ENCODE results near the gene GPC6.

The GPC6 gene

GRCh38 chr13:94186470-94186869 is 959.9 kb downstream of the GPC6 start:
- DNase-seq (ENCODE audit: low spot score) (no peak), FAIRE-seq (no peak)

GRCh38 chr13:94188201-94188854 is 961.7 kb downstream of the GPC6 start:
- DNase-seq (ENCODE audit: low spot score) (no peak), FAIRE-seq (no peak)

GRCh38 chr13:94192431-94192975 is 965.9 kb downstream of the GPC6 start:
- no peak for FAIRE-seq
- DNase-seq (ENCODE audit: low spot score) = no peak

DNA sequence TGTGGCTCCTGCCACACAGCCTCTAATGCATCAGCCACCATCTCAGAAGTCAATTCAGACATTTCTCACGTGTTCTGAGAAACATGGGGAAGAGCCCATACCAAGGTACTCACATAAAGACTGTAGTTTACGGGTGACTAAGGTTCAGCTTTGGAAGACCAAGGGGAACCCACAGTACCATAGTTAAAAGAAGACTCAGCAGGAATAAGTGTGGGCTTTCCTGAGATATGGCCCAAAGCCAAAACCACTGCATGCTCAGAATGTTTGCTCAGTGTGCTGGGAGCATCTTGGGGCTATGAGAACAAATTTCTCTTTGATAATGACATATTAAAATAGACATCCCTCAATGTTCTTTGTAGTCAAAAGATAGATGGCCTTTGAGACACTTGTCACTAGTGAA is 969.1 kb downstream of the GPC6 start:
- peak; percentile 96 for FAIRE-seq
- DNase-seq (ENCODE audit: low spot score) = peak; percentile 95

GRCh38 chr13:94196413-94196812 is 969.8 kb downstream of the GPC6 start:
- FAIRE-seq = no peak
- no peak for DNase-seq (ENCODE audit: low spot score)

DNA sequence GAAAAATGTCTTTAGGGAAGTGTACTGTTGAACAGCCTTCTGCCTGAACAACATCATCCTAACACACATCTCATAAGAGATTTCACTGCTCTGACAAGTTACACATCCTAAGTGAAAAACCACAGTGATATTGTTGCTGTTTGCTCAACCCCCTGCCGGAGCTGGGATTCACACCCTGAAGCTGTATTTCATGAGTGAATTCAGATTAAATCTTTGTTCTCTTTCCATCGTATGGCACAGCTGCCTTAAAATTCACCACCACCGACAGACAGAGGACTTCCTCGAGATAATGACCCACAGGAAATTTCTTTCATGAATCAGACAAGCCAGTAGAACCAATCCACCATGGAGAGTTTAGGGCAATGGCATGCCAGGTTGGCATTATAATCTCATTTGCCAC is 972.1 kb downstream of the GPC6 start:
- FAIRE-seq (peak; percentile 44), DNase-seq (ENCODE audit: low spot score) (peak; percentile 67)

DNA sequence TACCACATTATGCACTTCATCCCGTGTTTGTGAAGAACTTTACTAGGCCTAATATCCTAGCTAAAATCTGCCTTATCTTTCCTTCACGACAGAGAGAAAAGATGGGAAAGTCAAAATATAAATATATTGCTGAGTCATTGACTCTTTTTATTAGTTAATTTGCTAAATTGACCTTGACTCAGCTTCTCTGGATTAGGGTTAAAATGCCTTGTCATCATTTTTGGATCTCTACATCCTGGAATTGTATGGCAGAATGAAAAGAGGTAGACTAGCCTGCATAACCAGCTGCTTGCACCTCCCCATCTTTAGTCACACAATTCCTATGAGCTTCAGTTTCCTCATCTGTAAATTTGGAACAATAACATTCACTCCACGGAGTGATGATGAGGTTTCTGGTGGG is 972.5 kb downstream of the GPC6 start:
- FAIRE-seq = no peak
- DNase-seq (ENCODE audit: low spot score) = no peak

- FAIRE-seq (no peak), DNase-seq (ENCODE audit: low spot score) (no peak)
These were observed 974.4 kb downstream of the GPC6 start for GRCh38 chr13:94201022-94201421.

GRCh38 chr13:94204163-94204562 is 977.6 kb downstream of the GPC6 start:
- DNase-seq (ENCODE audit: low spot score) (no peak), FAIRE-seq (no peak)

DNA sequence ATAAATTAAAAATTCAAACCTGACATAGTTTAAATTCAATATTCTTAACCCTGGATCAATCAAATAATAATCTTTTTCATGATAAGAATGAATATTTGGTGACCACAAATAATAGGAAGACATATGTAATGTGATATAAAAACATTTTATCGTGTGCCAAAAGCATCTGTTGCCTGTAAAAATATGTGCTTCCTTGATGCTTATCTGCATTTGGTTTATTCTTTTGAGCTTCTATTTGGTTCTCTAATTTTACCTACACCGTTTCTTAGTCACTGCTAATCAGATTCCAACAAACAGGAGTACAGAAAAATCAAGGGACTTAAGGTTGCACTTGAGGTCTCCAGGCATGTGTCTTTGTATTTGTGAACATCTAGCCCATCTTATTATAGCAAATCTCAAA is 978.3 kb downstream of the GPC6 start:
- DNase-seq (ENCODE audit: low spot score) (no peak), FAIRE-seq (no peak)

DNA sequence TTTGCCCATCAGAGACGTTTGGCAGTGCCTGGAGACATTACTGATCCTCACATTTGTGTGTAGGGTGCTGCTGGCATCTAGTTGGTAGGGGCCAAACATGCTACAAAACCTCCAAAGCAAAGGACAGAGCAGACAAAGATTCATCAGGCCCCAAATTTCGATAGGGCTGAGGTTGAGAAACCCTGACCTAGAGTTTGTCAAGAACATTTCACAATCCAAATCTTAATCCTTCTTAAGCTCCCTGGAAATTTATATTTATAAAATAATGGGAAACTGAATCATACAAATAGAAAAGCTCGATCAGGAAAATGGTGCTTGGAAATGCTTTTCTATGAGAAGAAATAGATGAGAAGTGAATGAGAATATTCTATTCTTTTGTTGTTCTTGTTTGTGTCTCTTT is 979.3 kb downstream of the GPC6 start:
- FAIRE-seq (no peak), DNase-seq (ENCODE audit: low spot score) (no peak)

DNA sequence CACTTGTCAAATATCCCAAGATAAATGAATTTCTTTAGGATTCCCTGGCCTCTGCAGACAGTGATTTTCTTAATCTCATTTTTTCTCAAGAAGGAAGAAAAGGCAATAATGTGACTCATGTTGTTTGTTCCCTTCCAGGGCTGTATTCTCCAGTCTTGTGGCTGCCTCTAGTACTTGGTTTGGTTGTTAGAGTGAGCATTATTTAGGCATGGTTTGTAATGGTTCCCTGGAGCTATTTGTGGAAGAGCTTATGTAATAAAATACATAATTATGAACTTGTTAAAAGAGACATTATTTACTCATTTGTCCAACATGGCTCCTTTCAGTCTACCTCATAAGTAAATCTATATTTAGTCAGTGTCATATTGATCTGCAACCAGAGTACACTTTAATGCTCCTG is 982.5 kb downstream of the GPC6 start:
- DNase-seq (ENCODE audit: low spot score) = no peak
- no peak for FAIRE-seq

- DNase-seq (ENCODE audit: low spot score) (peak; percentile 19), FAIRE-seq (peak; percentile 66)
These were observed 983.3 kb downstream of the GPC6 start for GRCh38 chr13:94209913-94210312.

GRCh38 chr13:94210816-94211215 is 984.2 kb downstream of the GPC6 start:
- no peak for DNase-seq (ENCODE audit: low spot score)
- FAIRE-seq = no peak

DNA sequence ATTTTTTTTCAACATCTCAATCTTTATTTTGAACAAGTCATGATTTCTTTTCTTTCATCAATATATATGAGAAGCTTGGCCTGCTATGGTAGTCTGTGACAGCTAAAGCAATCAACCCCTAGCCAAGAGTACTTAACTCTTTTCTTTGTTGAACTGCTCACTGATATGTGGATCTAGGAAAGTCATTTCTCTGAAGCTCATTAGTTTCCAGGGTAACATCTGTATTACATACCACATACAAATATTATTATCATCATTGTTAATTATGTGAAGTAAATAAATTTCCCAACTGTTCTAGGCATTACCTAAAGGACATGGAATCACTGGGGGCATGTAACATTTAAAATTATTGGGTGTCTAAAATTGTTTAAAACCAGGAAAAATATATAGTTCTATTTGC is 985.6 kb downstream of the GPC6 start:
- no peak for DNase-seq (ENCODE audit: low spot score)
- FAIRE-seq = no peak

GRCh38 chr13:94214121-94214520 is 987.5 kb downstream of the GPC6 start:
- DNase-seq (ENCODE audit: low spot score) = no peak
- no peak for FAIRE-seq

- DNase-seq (ENCODE audit: low spot score) (no peak), FAIRE-seq (no peak)
These were observed 988.4 kb downstream of the GPC6 start for GRCh38 chr13:94214975-94215374.

- no peak for FAIRE-seq
- no peak for DNase-seq (ENCODE audit: low spot score)
These were observed 989.9 kb downstream of the GPC6 start for GRCh38 chr13:94216476-94216875.

DNA sequence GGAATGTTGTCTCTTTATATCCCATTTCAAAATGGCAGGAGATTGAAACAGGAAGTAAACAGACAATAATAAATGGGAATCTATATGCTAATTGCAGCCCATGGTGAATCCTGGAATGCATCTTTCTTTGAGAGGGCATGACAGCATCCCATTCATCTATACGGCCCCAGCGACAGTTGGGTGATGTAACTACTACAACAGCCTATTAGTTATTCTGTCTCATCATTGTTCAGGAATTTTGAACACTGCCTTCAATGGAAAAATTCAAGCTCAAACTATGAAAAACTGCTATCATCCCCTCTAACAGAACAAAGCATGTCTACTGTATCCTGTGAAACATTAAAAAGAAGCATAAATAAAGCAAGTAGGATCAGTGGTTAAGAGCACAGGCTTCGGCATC is 990.8 kb downstream of the GPC6 start:
- DNase-seq (ENCODE audit: low spot score) (no peak), FAIRE-seq (no peak)

DNA sequence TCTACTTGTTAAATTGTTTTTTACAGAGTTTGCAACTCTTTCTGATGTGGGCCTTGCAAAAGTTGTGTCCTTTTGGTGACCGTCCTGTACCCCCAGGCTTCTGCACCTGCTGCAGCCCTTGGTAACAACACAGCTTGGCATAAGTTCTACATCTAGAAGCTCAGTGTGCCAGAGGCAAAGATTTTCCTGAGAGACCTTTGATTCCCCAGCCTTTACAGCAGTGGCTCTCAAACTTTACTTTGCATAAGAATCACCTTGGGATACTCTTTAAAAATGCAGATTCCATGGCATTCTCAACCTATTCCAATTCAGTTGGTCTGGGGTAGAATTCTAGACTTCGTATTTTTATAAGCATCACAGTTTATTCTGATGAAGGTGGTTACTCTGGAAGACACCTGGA is 991.9 kb downstream of the GPC6 start:
- no peak for FAIRE-seq

DNA sequence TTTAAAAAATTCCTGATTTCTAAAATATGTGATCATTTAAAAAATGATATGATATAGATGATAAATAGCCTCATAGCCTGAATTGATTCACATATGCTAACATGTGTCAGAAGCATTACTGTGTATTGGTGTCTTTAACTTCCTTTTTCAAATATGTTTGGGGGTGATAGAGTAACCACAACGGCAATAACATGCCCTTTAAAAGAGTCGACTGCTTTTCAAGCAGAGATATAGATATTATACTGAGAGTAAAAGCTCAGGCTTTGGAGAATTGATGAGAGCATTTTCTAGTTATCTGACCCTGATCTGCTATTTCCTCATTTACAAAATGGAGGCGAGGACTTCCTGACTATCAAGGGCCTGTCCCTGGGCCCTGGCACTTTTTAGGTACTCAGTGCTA is 992.3 kb downstream of the GPC6 start:
- FAIRE-seq = no peak
- no peak for DNase-seq (ENCODE audit: low spot score)

More for the DNA sequence above, 991.9 kb downstream of the GPC6 start:
- no peak for DNase-seq (ENCODE audit: low spot score)

DNA sequence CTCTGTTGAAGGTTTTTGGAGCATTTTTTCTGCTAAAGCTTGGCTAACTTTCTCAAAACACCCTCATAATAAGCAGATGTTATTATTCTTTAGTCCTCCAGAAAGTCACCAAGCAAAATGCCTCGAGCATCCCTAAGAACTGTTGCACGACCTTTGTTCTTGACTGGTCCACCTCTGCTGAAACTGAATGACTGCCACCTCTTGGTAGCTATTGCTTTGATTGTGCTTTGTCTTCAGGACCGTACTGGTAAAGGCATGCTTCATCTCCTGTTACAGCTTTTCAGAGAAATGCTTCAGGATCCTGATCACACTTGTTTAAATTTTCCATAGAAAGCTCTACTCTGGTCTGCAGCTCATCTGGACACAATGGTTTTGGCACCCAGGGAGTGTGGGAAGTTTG is 998.1 kb downstream of the GPC6 start:
- FAIRE-seq = no peak

GRCh38 chr13:94227255-94227879 is 1000.8 kb downstream of the GPC6 start:
- FAIRE-seq (no peak), DNase-seq (ENCODE audit: low spot score) (no peak)

More for the DNA sequence above, 998.1 kb downstream of the GPC6 start:
- DNase-seq (ENCODE audit: low spot score) = no peak

Data from RCC 7860 (cell line).